Upper lobe of right lung (tissue), 1 donor: Measurements from ENCODE around the gene STK4. TPM values are rescaled to one million over a fixed set of nuclear protein-coding genes. Genes with fewer than 3 reads are reported as not detected.

Experiments
- ATAC-seq: fragments of 200-7000 bp; cut with Tn5 transposase; one replicate; pipeline ENCODE4 v1.9.1; 2020; ENCODE audit warnings: mild to moderate bottlenecking, moderate library complexity
- DNase-seq: peaks from one replicate; pipeline ENCODE4 v3.0.0-alpha.2; 2020
- H3K27ac ChIP-seq: fragments of 200-600 bp; one replicate; pipeline ENCODE4 v1.8.0; 2022
- H3K27me3 ChIP-seq: fragments of 200-600 bp; one replicate; pipeline ENCODE4 v1.8.0; 2022; ENCODE audit warnings: mild to moderate bottlenecking
- H3K36me3 ChIP-seq: fragments of 200-600 bp; one replicate; pipeline ENCODE4 v1.8.0; 2022
- H3K4me1 ChIP-seq: fragments of 200-600 bp; one replicate; pipeline ENCODE4 v1.8.0; 2022
- H3K4me3 ChIP-seq: fragments of 200-600 bp; one replicate; pipeline ENCODE4 v1.8.0; 2022; ENCODE audit warnings: mild to moderate bottlenecking
- H3K9me3 ChIP-seq: fragments of 200-600 bp; one replicate; pipeline ENCODE4 v1.8.0; 2022
- CTCF ChIP-seq: fragments of 200-600 bp; IDR thresholded peaks from one replicate; pipeline ENCODE4 v1.8.0; 2022; ENCODE audit warnings: antibody characterized with exemption
- intact Hi-C: fragments of 100-400 bp; cut with DNase I; formaldehyde crosslinking; loops from one replicate; pipeline ENCODE4 v1.11.0; 2022
- total RNA-seq: library from RNA; stranded (reverse); fragmentation: NEBNext Ultra II Directional; extraction: Animal tissue kit (Norgen Biotek cat#: 25700); gene quantifications from one replicate; pipeline ENCODE4 v1.2.1, GENCODE V29; 2021
- donor health status: DM: no; HTN: yes; CAD: no; lungs with severe emphysema.

The STK4 gene
- total RNA-seq, 1 donor from 2014 or later = 52.6 TPM

DNA sequence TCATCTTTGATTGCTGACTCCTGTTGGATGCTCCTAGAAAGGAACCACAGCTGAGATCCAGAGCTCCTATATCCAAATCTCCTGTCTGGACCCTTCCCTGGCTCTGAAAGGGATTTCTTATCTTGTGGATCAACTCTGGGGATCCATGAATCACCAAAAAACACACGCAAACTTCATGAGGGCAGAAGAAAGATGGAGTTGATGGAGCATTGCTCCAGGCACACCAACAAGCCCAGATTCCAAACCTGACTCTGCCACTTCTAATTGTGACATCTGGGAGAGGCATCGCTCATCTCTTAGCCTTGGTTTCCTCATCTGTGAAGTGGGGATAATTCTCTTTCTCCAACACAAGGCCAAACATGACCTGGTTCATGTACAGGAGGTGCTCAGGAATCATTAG is 127.9 kb downstream of the STK4 start:
- Histone ChIP-seq H3K27me3 (peaks cover 31% of the 10 kb centered on the region), H3K36me3 (no peaks in the 10 kb centered on the region), H3K9me3 (no peaks in the 10 kb centered on the region), H3K4me3 (no peak overlapping the region), H3K4me1 (peaks cover 12% of the 10 kb centered on the region), H3K27ac (no peak overlapping the region)
- DNase-seq = no peak
- ATAC-seq = no peak
- intact Hi-C loops = loop anchor here (10.0 kb wide), 1 partner anchor 49 kb away; no protein-coding TSS in a partner anchor
- no peak for TF ChIP-seq CTCF

GRCh38 chr20:45094864-45095574 is 128.7 kb downstream of the STK4 start:
- Histone ChIP-seq H3K36me3 (no peaks in the 10 kb centered on the region), H3K9me3 (no peaks in the 10 kb centered on the region), H3K4me3 (no peak overlapping the region), H3K27ac (no peak overlapping the region), H3K4me1 (peaks cover 12% of the 10 kb centered on the region), H3K27me3 (peaks cover 37% of the 10 kb centered on the region)
- TF ChIP-seq CTCF = no peak
- DNase-seq (no peak), ATAC-seq (no peak)
- intact Hi-C loops = loop anchor here (10.0 kb wide), 1 partner anchor 50 kb away; no protein-coding TSS in a partner anchor

DNA sequence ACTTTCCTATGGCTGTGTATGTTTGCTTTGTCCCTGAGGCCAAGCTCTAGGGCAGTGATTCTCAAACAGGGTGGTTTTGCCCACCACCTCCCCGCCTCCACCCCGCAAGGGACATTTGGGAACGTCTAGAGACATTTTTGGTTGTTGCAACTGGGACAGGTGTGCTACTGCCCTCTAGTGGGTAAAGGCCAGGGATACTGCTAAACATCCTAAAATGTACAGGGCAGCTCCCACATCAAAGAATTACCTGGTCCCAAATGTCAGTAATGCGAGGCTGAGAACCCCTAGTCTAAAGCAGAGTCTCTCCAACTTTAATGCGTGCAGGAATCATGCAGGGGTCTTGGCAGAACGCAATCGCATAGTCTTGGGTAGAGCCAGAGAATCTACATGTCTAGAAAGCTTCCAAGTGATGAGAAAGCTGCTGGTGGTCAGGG is 129.5 kb downstream of the STK4 start:
- no peak overlapping the region for H3K4me3 ChIP-seq
- ATAC-seq (peak; percentile 78), DNase-seq (no peak)
- intact Hi-C loops = loop anchor here (10.0 kb wide), 1 partner anchor 51 kb away; no protein-coding TSS in a partner anchor
- H3K36me3 ChIP-seq = no peaks in the 10 kb centered on the region
- no peak overlapping the region for H3K27ac ChIP-seq
- H3K27me3 ChIP-seq = peaks cover 43% of the 10 kb centered on the region
- TF ChIP-seq CTCF = peak; percentile 78
- H3K9me3 ChIP-seq = no peaks in the 10 kb centered on the region
- peaks cover 12% of the 10 kb centered on the region for H3K4me1 ChIP-seq

- no peak for TF ChIP-seq CTCF
- Histone ChIP-seq H3K36me3 (no peaks in the 10 kb centered on the region), H3K27me3 (peaks cover 45% of the 10 kb centered on the region), H3K4me3 (no peak overlapping the region), H3K27ac (no peak overlapping the region), H3K4me1 (peaks cover 12% of the 10 kb centered on the region), H3K9me3 (no peaks in the 10 kb centered on the region)
- ATAC-seq = no peak
- intact Hi-C loops = loop anchor here (10.0 kb wide), 1 partner anchor 52 kb away; no protein-coding TSS in a partner anchor
- no peak for DNase-seq
Measured at GRCh38 chr20:45096781-45097180, 130.5 kb downstream of the STK4 start.

- TF ChIP-seq CTCF = peak; percentile 43
- H3K4me3 ChIP-seq = no peak overlapping the region
- no peaks in the 10 kb centered on the region for H3K9me3 ChIP-seq
- ATAC-seq = peak; percentile 72
- peak; percentile 78 for DNase-seq
- intact Hi-C loops = loop anchor here (10.0 kb wide), 1 partner anchor 53 kb away; no protein-coding TSS in a partner anchor
- peaks cover 45% of the 10 kb centered on the region for H3K27me3 ChIP-seq
- no peak overlapping the region for H3K27ac ChIP-seq
- peaks cover 12% of the 10 kb centered on the region for H3K4me1 ChIP-seq
- H3K36me3 ChIP-seq = no peaks in the 10 kb centered on the region
Measured at GRCh38 chr20:45097485-45098102, 131.3 kb downstream of the STK4 start.
